ENCODE measurements around the gene GREM2. TPM values are rescaled to one million over a fixed set of nuclear protein-coding genes. Genes with fewer than 3 reads are reported as not detected.

GREM2 gene
- total and polyA plus RNA-seq, 9 of the 15 experiments (the other 6 are each of a cell fraction or from before 2014, with no cell fraction given) = 0.01 to 0.07 (median 0.05) TPM; not detected in 5

Small RNA genes within 50 kb of the gene (small RNA-seq; reads per million reads assigned to genes)
- gene RNU5F-8P = not detected

Data from K562 (cell line).